ENCODE results near the gene TAOK1.

DNA sequence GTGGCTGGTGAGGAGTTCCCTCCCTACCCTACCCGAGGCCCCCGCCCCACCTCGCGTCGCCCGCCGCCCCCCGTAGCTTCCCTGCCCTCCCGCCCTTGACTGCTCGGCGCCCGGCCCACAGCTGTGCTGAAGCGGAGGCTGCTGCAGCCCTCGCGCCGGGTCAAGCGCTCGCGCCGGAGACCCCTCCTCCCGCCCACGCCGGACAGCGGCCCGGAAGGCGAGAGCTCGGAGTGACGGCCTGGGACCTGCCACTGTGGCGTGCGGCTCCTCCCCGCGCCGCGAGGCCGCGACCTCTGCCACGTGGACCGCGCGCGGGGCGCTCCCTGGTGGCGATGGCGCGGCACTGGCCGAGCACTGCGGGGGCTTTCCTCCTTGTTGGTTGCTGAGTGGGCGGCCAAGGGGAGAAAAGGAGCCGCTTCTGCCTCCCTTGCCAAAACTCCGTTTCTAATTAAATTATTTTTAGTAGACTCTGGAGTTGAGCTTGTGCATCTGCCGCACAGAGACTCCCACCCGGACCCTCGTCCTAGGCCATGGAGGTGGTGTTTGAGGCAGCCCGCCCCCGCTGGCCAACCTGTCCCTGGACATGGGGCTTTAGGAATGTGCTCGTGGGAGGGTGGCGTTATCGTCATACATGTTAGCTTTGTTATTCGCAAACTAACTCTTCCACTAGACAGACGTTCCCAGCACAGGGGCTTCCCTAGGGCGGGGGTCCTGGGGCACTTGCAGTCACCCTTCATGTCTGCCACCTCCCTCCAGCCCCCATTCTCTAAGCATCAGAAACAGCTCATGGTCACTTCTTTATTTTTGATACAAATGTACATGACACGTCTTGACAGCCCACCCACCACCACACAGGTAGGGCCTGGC, 182.8 kb downstream of the TAOK1 start:
- TF ChIP-seq, protein P1, sequence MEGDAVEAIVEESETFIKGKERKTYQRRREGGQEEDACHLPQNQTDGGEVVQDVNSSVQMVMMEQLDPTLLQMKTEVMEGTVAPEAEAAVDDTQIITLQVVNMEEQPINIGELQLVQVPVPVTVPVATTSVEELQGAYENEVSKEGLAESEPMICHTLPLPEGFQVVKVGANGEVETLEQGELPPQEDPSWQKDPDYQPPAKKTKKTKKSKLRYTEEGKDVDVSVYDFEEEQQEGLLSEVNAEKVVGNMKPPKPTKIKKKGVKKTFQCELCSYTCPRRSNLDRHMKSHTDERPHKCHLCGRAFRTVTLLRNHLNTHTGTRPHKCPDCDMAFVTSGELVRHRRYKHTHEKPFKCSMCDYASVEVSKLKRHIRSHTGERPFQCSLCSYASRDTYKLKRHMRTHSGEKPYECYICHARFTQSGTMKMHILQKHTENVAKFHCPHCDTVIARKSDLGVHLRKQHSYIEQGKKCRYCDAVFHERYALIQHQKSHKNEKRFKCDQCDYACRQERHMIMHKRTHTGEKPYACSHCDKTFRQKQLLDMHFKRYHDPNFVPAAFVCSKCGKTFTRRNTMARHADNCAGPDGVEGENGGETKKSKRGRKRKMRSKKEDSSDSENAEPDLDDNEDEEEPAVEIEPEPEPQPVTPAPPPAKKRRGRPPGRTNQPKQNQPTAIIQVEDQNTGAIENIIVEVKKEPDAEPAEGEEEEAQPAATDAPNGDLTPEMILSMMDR (IDR thresholded peaks at IDR 0.05; ENCODE audit: insufficient read depth, low read depth, low read length): peak; percentile 35
- TF ChIP-seq EZH2 (IDR thresholded peaks at IDR 0.05; ENCODE audit: insufficient read depth, low read length): no peak

Measured in astrocyte (in vitro differentiated cells and primary cell).